Measurements from ENCODE around the gene WIZ.

Gene WIZ

DNA sequence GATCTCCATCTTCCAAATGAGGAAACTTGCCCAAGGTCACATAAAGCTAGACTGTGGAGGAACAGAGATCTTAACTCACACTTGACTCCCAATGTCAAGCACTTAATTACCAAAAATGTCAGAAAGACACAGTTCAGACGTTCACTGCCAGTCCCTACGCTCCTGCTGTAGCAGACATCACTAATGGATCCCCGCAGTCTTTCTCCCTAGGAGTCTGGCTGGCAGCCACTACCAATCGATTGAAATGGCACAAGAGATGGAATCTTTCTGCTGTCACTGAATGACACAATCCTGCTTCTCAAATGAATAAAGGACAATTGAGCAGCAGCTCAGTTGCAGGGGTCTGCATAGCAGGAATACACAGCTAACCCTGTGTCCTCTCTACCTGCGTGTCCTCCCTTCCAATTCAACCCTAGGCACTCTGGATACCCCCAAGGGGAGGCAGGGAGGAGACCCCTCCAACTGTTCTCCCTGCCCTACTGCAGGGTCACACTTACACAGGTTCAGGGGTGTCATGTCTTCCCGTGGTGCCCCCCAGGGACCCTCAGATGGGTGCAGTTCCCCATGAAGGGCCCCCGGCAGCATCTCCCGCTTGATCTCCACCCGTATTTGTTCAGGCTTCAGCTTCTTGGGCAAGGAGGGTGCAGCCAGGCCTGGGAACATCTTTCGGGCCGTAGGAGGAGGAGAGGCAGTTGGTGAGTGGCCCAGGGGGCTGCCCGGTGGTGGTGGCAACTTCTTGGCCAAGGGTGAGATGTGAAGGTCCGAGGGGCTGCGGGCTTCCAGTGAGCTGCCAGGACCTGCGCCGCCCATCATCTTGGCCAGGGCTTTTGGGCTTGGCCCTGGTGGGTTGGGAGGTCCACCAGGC is 23.0 kb downstream of the WIZ start:
- peak; percentile 42 for DNase-seq
- TF ChIP-seq, protein P1, sequence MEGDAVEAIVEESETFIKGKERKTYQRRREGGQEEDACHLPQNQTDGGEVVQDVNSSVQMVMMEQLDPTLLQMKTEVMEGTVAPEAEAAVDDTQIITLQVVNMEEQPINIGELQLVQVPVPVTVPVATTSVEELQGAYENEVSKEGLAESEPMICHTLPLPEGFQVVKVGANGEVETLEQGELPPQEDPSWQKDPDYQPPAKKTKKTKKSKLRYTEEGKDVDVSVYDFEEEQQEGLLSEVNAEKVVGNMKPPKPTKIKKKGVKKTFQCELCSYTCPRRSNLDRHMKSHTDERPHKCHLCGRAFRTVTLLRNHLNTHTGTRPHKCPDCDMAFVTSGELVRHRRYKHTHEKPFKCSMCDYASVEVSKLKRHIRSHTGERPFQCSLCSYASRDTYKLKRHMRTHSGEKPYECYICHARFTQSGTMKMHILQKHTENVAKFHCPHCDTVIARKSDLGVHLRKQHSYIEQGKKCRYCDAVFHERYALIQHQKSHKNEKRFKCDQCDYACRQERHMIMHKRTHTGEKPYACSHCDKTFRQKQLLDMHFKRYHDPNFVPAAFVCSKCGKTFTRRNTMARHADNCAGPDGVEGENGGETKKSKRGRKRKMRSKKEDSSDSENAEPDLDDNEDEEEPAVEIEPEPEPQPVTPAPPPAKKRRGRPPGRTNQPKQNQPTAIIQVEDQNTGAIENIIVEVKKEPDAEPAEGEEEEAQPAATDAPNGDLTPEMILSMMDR (IDR thresholded peaks at IDR 0.05; ENCODE audit: low read depth, low read length), result no peak
- Histone ChIP-seq H3K9me3 (ENCODE audit: severe bottlenecking) (no peaks in the 10 kb centered on the region), H3K36me3 (peaks cover 88% of the 10 kb centered on the region), H3K27ac (peak overlapping the region; percentile 29; the same call in 1 of the 2 replicates), H3K4me3 (ENCODE audit: low read depth, low read length) (no peak overlapping the region), H3K27me3 (ENCODE audit: insufficient read depth, low read depth, severe bottlenecking) (no peaks in the 10 kb centered on the region)

DNA sequence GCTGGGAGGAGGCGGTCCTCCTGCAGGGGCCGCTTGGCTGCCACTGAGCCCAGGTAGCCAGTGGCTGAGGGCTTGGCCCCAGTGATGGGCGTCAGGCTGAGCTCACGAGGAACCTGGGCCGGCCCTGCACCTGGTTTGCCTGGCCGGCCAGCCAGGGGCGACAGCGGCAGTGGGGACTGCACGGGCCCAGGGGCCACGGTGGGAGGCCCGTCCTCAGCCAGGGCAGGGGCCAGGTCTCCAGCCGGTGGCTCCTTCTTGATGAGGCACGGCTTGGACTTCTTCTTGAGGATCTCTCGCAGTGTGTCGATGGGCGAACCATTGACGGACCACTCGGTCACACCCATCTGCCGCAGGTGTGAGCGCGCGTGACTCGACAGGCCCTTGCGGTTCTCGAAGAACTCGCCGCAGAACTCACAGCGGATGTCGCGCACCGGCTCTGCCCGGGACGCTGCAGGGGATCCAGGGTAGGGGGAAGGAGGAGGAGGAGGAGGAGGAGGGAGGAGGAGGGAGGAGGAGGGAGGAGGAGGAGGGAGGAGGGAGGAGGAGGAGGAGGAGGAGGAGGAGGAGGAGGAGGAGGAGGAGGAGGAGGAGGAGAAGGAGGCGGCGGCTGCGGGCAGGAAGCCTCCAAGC is 24.3 kb downstream of the WIZ start:
- no peak overlapping the region for H3K27ac ChIP-seq
- TF ChIP-seq, protein P1 (IDR thresholded peaks at IDR 0.05; ENCODE audit: low read depth, low read length), result no peak
- DNase-seq, result no peak
- H3K9me3 ChIP-seq (ENCODE audit: severe bottlenecking), result no peaks in the 10 kb centered on the region
- peaks cover 75% of the 10 kb centered on the region for H3K36me3 ChIP-seq
- H3K27me3 ChIP-seq (ENCODE audit: insufficient read depth, low read depth, severe bottlenecking), result no peaks in the 10 kb centered on the region
- H3K4me3 ChIP-seq (ENCODE audit: low read depth, low read length), result no peak overlapping the region

DNA sequence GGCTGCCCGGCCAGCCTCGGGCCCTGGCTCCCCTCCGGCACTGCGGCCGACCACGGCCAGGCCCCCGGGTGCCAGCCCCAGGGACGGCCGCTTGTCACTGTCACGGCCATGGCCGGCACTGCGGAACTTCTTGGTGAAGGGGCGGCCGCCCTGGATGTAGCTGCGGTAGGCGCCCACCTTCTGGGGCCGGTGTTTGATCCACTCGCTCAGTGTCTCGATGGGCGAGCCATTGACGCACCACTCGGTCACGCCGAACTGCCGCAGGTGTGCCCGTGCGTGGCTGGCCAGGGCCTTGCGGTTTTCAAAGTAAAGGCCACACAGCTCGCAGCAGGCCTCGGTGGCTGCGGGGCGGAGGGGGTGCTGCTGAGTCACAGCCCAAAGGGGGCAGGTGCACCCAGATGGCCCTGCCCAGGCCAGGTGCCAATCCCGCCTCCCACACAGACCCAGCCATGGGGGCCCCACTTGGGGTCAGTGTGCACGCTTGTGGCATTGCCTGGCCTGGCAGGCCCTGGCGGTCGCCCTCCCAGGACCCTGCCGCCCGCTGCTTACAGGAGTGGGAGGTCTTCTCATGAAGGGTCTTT is 25.0 kb downstream of the WIZ start:
- H3K9me3 ChIP-seq (ENCODE audit: severe bottlenecking), result no peaks in the 10 kb centered on the region
- TF ChIP-seq, protein P1 (IDR thresholded peaks at IDR 0.05; ENCODE audit: low read depth, low read length), result no peak
- H3K36me3 ChIP-seq, result peaks cover 69% of the 10 kb centered on the region
- H3K27ac ChIP-seq, result no peak overlapping the region
- no peak for DNase-seq
- H3K27me3 ChIP-seq (ENCODE audit: insufficient read depth, low read depth, severe bottlenecking), result no peaks in the 10 kb centered on the region
- H3K4me3 ChIP-seq (ENCODE audit: low read depth, low read length), result no peak overlapping the region

DNA sequence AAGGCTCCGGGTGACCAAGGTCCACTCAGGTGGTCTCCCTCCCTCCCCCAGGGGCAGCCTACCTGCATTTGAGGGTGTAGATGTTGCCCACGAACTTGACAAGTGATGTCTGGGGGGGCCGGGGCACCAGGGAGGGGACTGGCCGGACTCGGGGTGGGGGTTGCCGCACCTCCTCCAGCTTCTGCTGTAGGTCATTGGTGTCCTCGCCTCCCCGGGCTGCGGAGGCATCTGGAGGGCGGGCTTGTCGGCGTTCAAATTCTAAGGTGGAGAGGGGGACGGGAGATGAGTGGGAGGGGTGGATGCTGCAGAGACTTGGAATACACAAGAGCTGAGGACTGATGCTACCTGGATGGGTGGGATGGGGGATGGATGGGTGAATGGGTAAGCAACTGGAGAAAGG is 25.6 kb downstream of the WIZ start:
- Histone ChIP-seq H3K27ac (no peak overlapping the region), H3K9me3 (ENCODE audit: severe bottlenecking) (no peaks in the 10 kb centered on the region), H3K27me3 (ENCODE audit: insufficient read depth, low read depth, severe bottlenecking) (no peaks in the 10 kb centered on the region), H3K4me3 (ENCODE audit: low read depth, low read length) (no peak overlapping the region), H3K36me3 (peaks cover 62% of the 10 kb centered on the region)
- no peak for DNase-seq
- TF ChIP-seq, protein P1 (IDR thresholded peaks at IDR 0.05; ENCODE audit: low read depth, low read length), result no peak

DNA sequence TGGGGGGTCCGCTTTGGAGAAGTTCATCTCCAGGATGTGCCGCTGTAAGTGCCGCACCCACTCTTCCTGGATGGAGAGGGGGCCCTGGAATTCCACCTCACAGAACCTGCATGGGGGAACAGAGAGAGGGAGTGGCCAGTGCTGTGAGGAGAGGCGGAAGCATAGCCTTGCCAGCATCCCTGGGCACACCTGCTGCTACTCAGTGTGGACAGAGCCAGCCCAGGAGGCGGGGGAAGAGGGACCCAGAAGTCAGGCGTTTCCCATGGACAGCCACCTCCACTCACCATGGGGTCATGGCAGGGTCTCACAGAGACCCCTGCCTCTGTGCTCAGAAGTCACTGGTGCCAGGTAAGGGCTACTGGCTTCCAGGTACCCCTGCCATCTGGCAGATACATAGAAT is 26.6 kb downstream of the WIZ start:
- no peak for DNase-seq
- Histone ChIP-seq H3K27me3 (ENCODE audit: insufficient read depth, low read depth, severe bottlenecking) (no peaks in the 10 kb centered on the region), H3K36me3 (peaks cover 59% of the 10 kb centered on the region), H3K4me3 (ENCODE audit: low read depth, low read length) (no peak overlapping the region), H3K9me3 (ENCODE audit: severe bottlenecking) (no peaks in the 10 kb centered on the region), H3K27ac (no peak overlapping the region)
- TF ChIP-seq, protein P1 (IDR thresholded peaks at IDR 0.05; ENCODE audit: low read depth, low read length), result no peak

All from WERI-Rb-1 (cell line).